ENCODE results near the gene TEP1. TPM values are rescaled to one million over a fixed set of nuclear protein-coding genes. Genes with fewer than 3 reads are reported as not detected.

The TEP1 gene
- total and polyA plus RNA-seq, 2 experiments from 2014 or later = 5.2 to 12.9 TPM

GRCh38 chr14:20331053-20331613 lies 82.2 kb downstream of the TEP1 start:
- no peak overlapping the region for H3K4me3 ChIP-seq

DNA sequence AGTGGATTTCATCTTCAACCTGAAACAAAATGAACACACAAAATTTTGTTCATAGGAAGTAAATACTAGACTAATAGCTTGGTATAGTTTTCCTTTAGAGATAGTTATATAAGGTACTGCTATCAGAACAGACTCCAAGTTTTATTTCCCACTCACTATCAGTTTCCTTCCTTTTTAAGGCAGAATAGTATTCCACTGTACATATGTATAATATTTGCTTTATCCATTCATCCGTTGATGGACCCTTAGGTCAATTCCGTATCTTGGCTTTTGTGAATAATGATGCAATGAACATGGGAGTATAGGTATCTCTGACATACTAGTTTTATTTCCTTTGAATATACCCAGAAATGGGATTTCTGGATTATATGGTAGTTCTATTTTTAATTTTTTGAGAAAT lies 83.9 kb downstream of the TEP1 start:
- no peak for DNase-seq
- H3K4me3 ChIP-seq = no peak overlapping the region
- no peak for TF ChIP-seq EZH2 (IDR thresholded peaks at IDR 0.05; ENCODE audit: insufficient read depth, poor library complexity, severe bottlenecking)
- TF ChIP-seq EZH2phosphoT487 (IDR thresholded peaks at IDR 0.05; ENCODE audit: insufficient read depth, low read depth) = no peak
- peaks cover 24% of the 10 kb centered on the region for H3K36me3 ChIP-seq (ENCODE audit: low read depth)
- peaks cover 41% of the 10 kb centered on the region for H3F3A ChIP-seq (ENCODE audit: insufficient read depth)
- H3K4me2 ChIP-seq (ENCODE audit: unreplicated experiment) = no peak overlapping the region
- H3K4me1 ChIP-seq (ENCODE audit: insufficient read depth) = peaks cover 12% of the 10 kb centered on the region
- H3K27ac ChIP-seq = no peak overlapping the region
- in situ Hi-C loops (cut with MboI) = loop anchor here (10.0 kb wide), 2 partner anchors 275 to 365 kb away; no protein-coding TSS in a partner anchor
- H3K9me2 ChIP-seq (ENCODE audit: insufficient read depth) = no peaks in the 10 kb centered on the region
- no peak overlapping the region for H2AFZ ChIP-seq
- H4K20me1 ChIP-seq (ENCODE audit: insufficient read depth) = 0 out of 2 replicates have a peak, but pooled peaks cover 3% of the 10 kb centered on the region
- peaks cover 76% of the 10 kb centered on the region for H3K79me2 ChIP-seq (ENCODE audit: insufficient read depth)
- no peak overlapping the region; the same call in 1 of the 2 replicates for H3K9ac ChIP-seq
- WGBS, 2 experiments (ENCODE audit: low coverage in 1 of 2, low lambda C conversion rate in 2 of 2, missing lambda C conversion rate in 2 of 2) = 64 to 69% methylated on average over 2 of the region's 2 CpGs
- H3K27me3 ChIP-seq (replicated peaks; ENCODE audit: insufficient read depth) = no peaks in the 10 kb centered on the region
- no peaks in the 10 kb centered on the region for H3K9me3 ChIP-seq (ENCODE audit: low read depth)

More at GRCh38 chr14:20331053-20331613, 82.2 kb downstream of the TEP1 start:
- Histone ChIP-seq H3K27me3 (replicated peaks; ENCODE audit: insufficient read depth) (no peaks in the 10 kb centered on the region), H3K9me3 (ENCODE audit: low read depth) (no peaks in the 10 kb centered on the region), H4K20me1 (ENCODE audit: insufficient read depth) (0 out of 2 replicates have a peak, but pooled peaks cover 3% of the 10 kb centered on the region), H3F3A (ENCODE audit: insufficient read depth) (peaks cover 41% of the 10 kb centered on the region), H3K27ac (no peak overlapping the region), H3K4me1 (ENCODE audit: insufficient read depth) (peaks cover 12% of the 10 kb centered on the region), H3K79me2 (ENCODE audit: insufficient read depth) (peaks cover 68% of the 10 kb centered on the region), H3K4me2 (ENCODE audit: unreplicated experiment) (peak overlapping the region; percentile 37), H3K9me2 (ENCODE audit: insufficient read depth) (no peaks in the 10 kb centered on the region), H3K36me3 (ENCODE audit: low read depth) (peaks cover 11% of the 10 kb centered on the region), H3K9ac (peak overlapping the region; percentile 1; the same call in 1 of the 2 replicates), H2AFZ (no peak overlapping the region)
- in situ Hi-C loops (cut with MboI) = no loop called here
- WGBS, 2 experiments (ENCODE audit: low coverage in 1 of 2, low lambda C conversion rate in 2 of 2, missing lambda C conversion rate in 2 of 2) = 70 to 71% methylated on average over 2 of the region's 2 CpGs
- DNase-seq = no peak
- no peak for TF ChIP-seq EZH2 (IDR thresholded peaks at IDR 0.05; ENCODE audit: insufficient read depth, poor library complexity, severe bottlenecking)

DNA sequence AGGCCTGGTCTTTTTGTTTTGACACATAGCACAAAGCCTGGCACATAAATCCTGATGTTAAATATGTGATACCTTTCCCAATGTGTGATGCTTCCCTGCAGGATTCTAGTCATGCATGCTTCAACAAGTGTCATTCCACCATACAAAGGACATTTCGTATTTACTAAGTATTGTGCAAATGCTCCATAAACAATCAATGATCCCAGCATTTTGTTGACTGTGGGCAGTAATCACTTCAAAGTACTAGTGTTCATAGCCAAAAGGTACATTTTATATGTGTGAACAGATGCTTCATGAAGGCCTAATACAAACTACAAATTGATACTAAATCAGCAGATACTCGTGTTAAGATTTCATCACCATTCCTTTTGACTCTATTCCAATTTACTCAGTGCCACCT lies 84.6 kb downstream of the TEP1 start:
- no peaks in the 10 kb centered on the region for H3K9me3 ChIP-seq (ENCODE audit: low read depth)
- H3K9ac ChIP-seq = no peak overlapping the region
- H3K9me2 ChIP-seq (ENCODE audit: insufficient read depth) = no peaks in the 10 kb centered on the region
- H4K20me1 ChIP-seq (ENCODE audit: insufficient read depth) = 0 out of 2 replicates have a peak, but pooled peaks cover 3% of the 10 kb centered on the region
- in situ Hi-C loops (cut with MboI) = loop anchor here (10.0 kb wide), 2 partner anchors 276 to 366 kb away; no protein-coding TSS in a partner anchor
- H3K4me3 ChIP-seq = no peak overlapping the region
- no peak overlapping the region for H2AFZ ChIP-seq
- H3K27me3 ChIP-seq (replicated peaks; ENCODE audit: insufficient read depth) = no peaks in the 10 kb centered on the region
- no peak overlapping the region for H3K4me2 ChIP-seq (ENCODE audit: unreplicated experiment)
- H3K4me1 ChIP-seq (ENCODE audit: insufficient read depth) = peaks cover 12% of the 10 kb centered on the region
- no peak for DNase-seq
- H3K27ac ChIP-seq = no peak overlapping the region
- 54 to 60% methylated on average over 2 of the region's 2 CpGs for WGBS, 2 experiments (ENCODE audit: low coverage in 1 of 2, low lambda C conversion rate in 2 of 2, missing lambda C conversion rate in 2 of 2)
- TF ChIP-seq EZH2 (IDR thresholded peaks at IDR 0.05; ENCODE audit: insufficient read depth, poor library complexity, severe bottlenecking) = no peak
- no peak for TF ChIP-seq EZH2phosphoT487 (IDR thresholded peaks at IDR 0.05; ENCODE audit: insufficient read depth, low read depth)
- H3K79me2 ChIP-seq (ENCODE audit: insufficient read depth) = peaks cover 80% of the 10 kb centered on the region
- peaks cover 29% of the 10 kb centered on the region for H3K36me3 ChIP-seq (ENCODE audit: low read depth)
- peaks cover 38% of the 10 kb centered on the region for H3F3A ChIP-seq (ENCODE audit: insufficient read depth)

DNA sequence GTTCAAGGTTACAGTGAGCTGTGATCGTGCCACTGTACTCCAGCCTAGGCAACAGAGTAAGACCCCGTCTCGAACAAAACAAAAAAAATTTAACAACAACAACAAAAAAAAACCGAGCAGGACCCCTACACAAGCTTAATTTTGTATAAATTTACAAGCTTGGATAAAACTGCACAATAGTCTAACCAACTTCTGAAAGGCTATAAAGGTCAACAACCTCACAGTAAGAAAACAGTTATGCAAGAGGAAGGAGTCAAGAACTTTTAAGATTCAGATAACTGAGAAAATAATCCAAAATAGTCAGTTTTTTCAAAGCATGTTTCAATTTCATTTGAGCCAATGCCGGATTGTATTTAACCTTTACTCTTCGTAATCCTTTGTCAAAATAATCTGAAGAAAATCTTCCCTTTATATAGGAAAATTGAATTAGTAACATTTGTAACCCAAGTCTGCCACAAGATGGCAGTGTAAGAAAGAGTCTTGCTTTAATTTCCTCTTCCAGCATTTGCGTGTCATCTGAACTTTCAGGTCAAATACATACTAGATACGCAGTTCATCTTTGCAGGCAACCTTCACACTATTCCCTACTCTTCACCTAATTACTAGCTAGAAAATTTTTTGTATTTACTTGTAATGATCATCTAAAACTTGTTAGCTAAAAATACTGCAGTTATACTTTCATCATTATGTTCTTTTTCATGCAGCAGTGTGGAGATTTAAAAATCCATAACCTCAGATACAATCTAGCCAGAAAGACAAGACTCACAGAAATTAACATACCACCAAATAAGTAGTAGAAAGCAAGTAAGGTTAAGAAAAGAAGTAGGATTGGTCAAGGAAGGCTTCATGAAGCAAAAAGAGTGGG lies 86.1 kb downstream of the TEP1 start:
- Histone ChIP-seq H3K79me2 (ENCODE audit: insufficient read depth) (peaks cover 80% of the 10 kb centered on the region), H3K4me2 (ENCODE audit: unreplicated experiment) (peak overlapping the region; percentile 38), H3K4me3 (0 out of 2 replicates have a peak overlapping the region, but pooled peaks have one; percentile 26), H3K27me3 (replicated peaks; ENCODE audit: insufficient read depth) (no peaks in the 10 kb centered on the region), H4K20me1 (ENCODE audit: insufficient read depth) (0 out of 2 replicates have a peak, but pooled peaks cover 3% of the 10 kb centered on the region), H3K27ac (peak overlapping the region; percentile 37), H3K9ac (peak overlapping the region; percentile 27; the same call in 1 of the 2 replicates), H2AFZ (peak overlapping the region; percentile 48), H3F3A (ENCODE audit: insufficient read depth) (peaks cover 24% of the 10 kb centered on the region), H3K9me3 (ENCODE audit: low read depth) (no peaks in the 10 kb centered on the region), H3K36me3 (ENCODE audit: low read depth) (peaks cover 36% of the 10 kb centered on the region), H3K4me1 (ENCODE audit: insufficient read depth) (peaks cover 9% of the 10 kb centered on the region; the same call in 1 of the 2 replicates), H3K9me2 (ENCODE audit: insufficient read depth) (no peaks in the 10 kb centered on the region)
- 52 to 53% methylated on average over 8 of the region's 8 CpGs for WGBS, 2 experiments (ENCODE audit: low coverage in 1 of 2, low lambda C conversion rate in 2 of 2, missing lambda C conversion rate in 2 of 2)
- no peak for TF ChIP-seq EZH2 (IDR thresholded peaks at IDR 0.05; ENCODE audit: insufficient read depth, poor library complexity, severe bottlenecking)
- no peak for TF ChIP-seq EZH2phosphoT487 (IDR thresholded peaks at IDR 0.05; ENCODE audit: insufficient read depth, low read depth)
- in situ Hi-C loops (cut with MboI) = loop anchor here (10.0 kb wide), 2 partner anchors 278 to 368 kb away; no protein-coding TSS in a partner anchor
- DNase-seq = peak; percentile 78

Measured in GM23248 (cell line).